ENCODE measurements around the gene MRC2. TPM values are rescaled to one million over a fixed set of nuclear protein-coding genes. Genes with fewer than 3 reads are reported as not detected.

The MRC2 gene
- total RNA-seq, 2 donors from 2014 or later, result 184 to 242 TPM

DNA sequence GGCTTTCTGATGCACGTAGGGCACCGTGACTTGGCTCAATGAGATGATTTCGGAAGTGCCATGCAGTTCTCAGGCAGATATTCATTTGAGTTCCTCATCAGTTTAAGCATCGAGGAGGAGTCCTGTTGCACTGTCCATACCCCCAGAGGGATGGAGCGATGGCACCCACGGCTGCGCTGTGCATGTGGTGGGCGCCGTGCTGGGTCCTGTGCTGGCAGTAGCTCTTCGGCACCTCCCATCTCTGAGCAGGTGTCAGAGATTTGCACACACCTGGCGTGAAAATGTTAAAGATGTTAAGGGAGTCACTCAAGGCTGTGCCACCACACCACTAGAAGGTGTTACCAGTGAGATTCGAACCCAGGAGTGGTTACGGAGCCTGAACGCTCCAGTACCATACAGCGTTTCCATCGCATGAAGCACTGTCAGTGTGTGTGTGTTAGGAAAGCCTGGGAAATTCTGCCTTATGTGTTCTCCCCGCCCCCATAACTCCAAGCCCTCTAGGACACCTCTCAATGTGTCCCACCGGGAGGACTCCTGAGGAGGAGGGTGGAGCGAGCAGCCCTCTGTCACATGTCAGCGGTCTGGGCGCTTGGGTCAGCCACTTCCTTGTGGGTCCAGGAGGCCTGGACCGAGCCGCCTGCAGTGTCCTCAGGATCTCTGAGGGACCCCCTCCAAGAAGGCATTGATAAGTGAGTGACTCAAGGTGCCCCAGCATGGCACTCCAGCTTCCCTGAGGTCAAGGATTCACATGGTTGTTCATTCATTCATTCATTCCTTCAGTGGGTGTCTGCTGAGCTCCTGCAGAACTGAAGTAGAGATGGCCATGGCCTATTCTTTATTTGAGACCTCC is 3.8 kb downstream of the MRC2 start:
- Histone ChIP-seq H3K4me1 (ENCODE audit: control insufficient read depth in 1 of 2, low read depth in 2 of 2) (peaks cover 14 to 67% of the 10 kb centered on the region in 2 donors), H3K9me3 (no peaks in the 10 kb centered on the region), H3K27ac (peak overlapping the region in 1 of 2 donors; percentile 99), H3K4me3 (no peak overlapping the region), H3K36me3 (peaks cover 4% of the 10 kb centered on the region), H3K27me3 (replicated peaks; ENCODE audit: insufficient read depth) (no peaks in the 10 kb centered on the region)
- TF ChIP-seq, protein P1, sequence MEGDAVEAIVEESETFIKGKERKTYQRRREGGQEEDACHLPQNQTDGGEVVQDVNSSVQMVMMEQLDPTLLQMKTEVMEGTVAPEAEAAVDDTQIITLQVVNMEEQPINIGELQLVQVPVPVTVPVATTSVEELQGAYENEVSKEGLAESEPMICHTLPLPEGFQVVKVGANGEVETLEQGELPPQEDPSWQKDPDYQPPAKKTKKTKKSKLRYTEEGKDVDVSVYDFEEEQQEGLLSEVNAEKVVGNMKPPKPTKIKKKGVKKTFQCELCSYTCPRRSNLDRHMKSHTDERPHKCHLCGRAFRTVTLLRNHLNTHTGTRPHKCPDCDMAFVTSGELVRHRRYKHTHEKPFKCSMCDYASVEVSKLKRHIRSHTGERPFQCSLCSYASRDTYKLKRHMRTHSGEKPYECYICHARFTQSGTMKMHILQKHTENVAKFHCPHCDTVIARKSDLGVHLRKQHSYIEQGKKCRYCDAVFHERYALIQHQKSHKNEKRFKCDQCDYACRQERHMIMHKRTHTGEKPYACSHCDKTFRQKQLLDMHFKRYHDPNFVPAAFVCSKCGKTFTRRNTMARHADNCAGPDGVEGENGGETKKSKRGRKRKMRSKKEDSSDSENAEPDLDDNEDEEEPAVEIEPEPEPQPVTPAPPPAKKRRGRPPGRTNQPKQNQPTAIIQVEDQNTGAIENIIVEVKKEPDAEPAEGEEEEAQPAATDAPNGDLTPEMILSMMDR (IDR thresholded peaks at IDR 0.05), result no peak
- DNase-seq (ENCODE audit: low spot score) (no peak), ATAC-seq (ENCODE audit: insufficient number of reproducible peaks, low FRiP score, low read depth) (no peak)

DNA sequence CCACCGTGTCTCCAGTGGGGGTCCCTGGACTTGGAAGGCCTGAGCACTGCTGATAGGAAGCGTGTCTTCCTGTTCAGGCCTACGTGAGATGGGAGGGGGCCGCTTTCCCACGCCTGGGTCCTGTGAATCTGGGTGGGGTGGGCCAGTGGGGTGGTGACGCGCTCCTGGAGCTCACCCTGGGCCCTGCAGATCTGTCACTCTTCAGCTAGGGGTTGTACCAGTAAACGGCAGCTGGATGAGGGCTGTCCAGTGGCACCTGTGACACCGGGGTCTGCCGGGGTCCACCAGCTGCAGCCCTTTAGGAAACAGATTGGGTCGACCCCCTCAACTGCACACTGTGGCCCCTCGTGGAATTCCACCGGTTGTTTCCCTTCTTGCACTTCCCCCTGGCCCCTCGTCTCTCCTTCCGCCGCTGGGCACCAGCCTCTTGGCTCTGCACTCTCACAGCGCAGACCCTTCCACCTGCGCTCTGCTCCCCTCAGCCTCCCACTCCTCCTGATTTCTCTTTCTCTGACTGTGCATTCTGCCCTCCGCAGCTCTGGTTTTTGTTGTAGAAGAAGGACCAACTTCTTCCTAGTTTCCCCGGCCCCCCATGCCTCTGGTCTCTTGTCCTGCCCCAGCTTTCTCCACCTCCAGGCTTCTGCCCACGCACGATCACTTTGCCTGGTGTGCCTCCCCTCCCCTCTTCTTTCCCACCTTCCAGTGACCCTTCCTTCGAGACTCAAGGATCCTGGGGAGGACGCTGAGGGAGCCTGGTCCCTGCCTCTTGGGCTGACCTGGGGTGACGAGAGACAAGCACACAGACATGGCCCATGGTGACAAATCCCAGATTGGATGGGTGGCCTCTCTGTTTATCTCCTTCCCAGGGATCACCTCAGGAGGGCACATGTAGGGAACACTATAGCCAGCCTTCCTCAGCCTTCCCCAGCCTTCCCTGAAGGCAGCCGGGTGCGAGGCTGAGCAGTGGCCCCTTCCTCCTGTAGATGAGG is 4.8 kb downstream of the MRC2 start:
- ATAC-seq (ENCODE audit: insufficient number of reproducible peaks, low FRiP score, low read depth), result no peak
- Histone ChIP-seq H3K4me1 (ENCODE audit: control insufficient read depth in 1 of 2, low read depth in 2 of 2) (peaks cover 8 to 59% of the 10 kb centered on the region in 2 donors), H3K9me3 (no peaks in the 10 kb centered on the region), H3K27me3 (replicated peaks; ENCODE audit: insufficient read depth) (no peaks in the 10 kb centered on the region), H3K36me3 (peaks cover 4% of the 10 kb centered on the region), H3K27ac (peak overlapping the region in 1 of 2 donors; percentile 11), H3K4me3 (no peak overlapping the region)
- TF ChIP-seq, protein P1 (IDR thresholded peaks at IDR 0.05), result no peak
- DNase-seq (ENCODE audit: low spot score), result no peak

DNA sequence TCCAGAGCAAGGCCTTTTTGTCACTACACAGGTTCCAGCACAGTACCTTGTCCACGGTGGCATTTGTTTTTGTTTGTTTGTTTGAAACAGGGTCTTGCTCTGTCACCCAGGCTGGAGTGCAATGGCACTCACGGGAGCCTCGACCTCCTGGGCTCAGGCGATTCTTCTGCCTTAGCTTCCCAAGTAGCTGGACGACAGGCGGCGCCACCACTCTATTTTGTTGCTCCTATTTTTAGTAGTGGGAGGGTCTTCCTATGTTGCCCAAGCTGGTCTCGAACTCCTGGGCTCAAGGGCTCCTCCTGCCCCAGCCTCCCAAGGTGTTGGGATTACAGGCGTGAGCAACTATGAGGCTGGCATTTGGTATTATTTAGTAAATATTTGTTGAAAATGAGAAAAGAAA is 10.3 kb downstream of the MRC2 start:
- Histone ChIP-seq H3K4me1 (ENCODE audit: control insufficient read depth in 1 of 2, low read depth in 2 of 2) (peaks cover 4 to 20% of the 10 kb centered on the region in 2 donors), H3K36me3 (peaks cover 4% of the 10 kb centered on the region), H3K9me3 (no peaks in the 10 kb centered on the region), H3K27ac (no peak overlapping the region), H3K27me3 (replicated peaks; ENCODE audit: insufficient read depth) (no peaks in the 10 kb centered on the region), H3K4me3 (no peak overlapping the region)
- TF ChIP-seq, protein P1 (IDR thresholded peaks at IDR 0.05), result no peak
- DNase-seq (ENCODE audit: low spot score), result no peak
- ATAC-seq (ENCODE audit: insufficient number of reproducible peaks, low FRiP score, low read depth), result no peak

DNA sequence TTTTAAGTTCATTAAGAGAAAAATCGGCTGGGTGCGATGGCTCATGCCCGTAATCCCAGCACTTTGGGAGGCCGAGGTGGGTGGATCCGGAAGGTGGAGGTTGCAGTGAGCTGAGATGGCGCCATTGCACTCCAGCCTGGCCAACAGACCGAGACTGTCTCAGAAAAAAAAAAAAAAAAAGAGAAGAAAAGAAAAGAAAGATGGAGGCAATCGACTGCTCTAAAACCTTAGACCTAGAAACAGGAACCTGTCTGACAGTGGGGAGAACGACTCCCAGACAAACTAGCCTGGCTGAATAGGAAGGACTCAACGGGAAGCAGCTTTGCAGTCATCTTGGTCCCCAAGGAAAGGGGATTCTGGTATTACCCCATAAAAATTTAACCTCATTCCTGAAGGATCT is 13.7 kb downstream of the MRC2 start:
- Histone ChIP-seq H3K4me1 (ENCODE audit: control insufficient read depth in 1 of 2, low read depth in 2 of 2) (peaks cover 0 to 7% of the 10 kb centered on the region in 2 donors), H3K4me3 (no peak overlapping the region), H3K27me3 (replicated peaks; ENCODE audit: insufficient read depth) (no peaks in the 10 kb centered on the region), H3K9me3 (no peaks in the 10 kb centered on the region), H3K27ac (no peak overlapping the region), H3K36me3 (no peaks in the 10 kb centered on the region)
- TF ChIP-seq, protein P1 (IDR thresholded peaks at IDR 0.05), result no peak
- no peak for ATAC-seq (ENCODE audit: insufficient number of reproducible peaks, low FRiP score, low read depth)
- DNase-seq (ENCODE audit: low spot score), result no peak

DNA sequence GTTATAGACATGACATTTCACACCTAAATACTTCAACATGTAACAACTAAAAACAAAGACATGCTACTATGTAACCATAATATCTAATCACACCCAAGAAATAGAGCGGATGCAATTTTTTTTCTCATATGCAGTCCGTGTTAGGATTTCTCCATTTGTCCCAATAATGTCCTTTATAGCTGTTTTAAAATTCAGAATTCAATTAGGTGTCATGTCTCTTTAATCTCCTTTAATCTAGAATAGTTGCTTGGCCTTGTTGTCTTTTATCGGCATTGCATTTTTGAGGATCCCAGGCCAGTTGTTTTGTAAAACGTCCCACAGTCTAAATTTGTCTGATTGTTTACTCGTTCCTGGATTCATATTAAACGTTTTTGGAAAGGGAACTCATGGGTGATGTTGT is 14.5 kb downstream of the MRC2 start:
- Histone ChIP-seq H3K27ac (no peak overlapping the region), H3K4me3 (no peak overlapping the region), H3K36me3 (no peaks in the 10 kb centered on the region), H3K4me1 (ENCODE audit: control insufficient read depth in 1 of 2, low read depth in 2 of 2) (peaks cover 0 to 7% of the 10 kb centered on the region in 2 donors), H3K27me3 (replicated peaks; ENCODE audit: insufficient read depth) (no peaks in the 10 kb centered on the region), H3K9me3 (no peaks in the 10 kb centered on the region)
- DNase-seq (ENCODE audit: low spot score) (no peak), ATAC-seq (ENCODE audit: insufficient number of reproducible peaks, low FRiP score, low read depth) (no peak)
- TF ChIP-seq, protein P1 (IDR thresholded peaks at IDR 0.05), result no peak

All from thoracic aorta (tissue), 2 donors.